PC-9 (cell line): ENCODE results near the gene TBRG4.

Source experiments
- EZH2 ChIP-seq: fragments of 200-600 bp; sonication (generic); IDR thresholded peaks from 2 replicates; pipeline ENCODE4 v1.8.0; 2017; ENCODE audit warnings: antibody characterized with exemption, low read depth
- TF ChIP-seq, protein P1 (sequence below): fragments of 200-600 bp; sonication (generic); conservative IDR thresholded peaks from 2 replicates; pipeline ENCODE4 v1.6.1; 2017; ENCODE audit warnings: mixed run types, antibody characterized with exemption, mild to moderate bottlenecking, moderate library complexity

DNA sequence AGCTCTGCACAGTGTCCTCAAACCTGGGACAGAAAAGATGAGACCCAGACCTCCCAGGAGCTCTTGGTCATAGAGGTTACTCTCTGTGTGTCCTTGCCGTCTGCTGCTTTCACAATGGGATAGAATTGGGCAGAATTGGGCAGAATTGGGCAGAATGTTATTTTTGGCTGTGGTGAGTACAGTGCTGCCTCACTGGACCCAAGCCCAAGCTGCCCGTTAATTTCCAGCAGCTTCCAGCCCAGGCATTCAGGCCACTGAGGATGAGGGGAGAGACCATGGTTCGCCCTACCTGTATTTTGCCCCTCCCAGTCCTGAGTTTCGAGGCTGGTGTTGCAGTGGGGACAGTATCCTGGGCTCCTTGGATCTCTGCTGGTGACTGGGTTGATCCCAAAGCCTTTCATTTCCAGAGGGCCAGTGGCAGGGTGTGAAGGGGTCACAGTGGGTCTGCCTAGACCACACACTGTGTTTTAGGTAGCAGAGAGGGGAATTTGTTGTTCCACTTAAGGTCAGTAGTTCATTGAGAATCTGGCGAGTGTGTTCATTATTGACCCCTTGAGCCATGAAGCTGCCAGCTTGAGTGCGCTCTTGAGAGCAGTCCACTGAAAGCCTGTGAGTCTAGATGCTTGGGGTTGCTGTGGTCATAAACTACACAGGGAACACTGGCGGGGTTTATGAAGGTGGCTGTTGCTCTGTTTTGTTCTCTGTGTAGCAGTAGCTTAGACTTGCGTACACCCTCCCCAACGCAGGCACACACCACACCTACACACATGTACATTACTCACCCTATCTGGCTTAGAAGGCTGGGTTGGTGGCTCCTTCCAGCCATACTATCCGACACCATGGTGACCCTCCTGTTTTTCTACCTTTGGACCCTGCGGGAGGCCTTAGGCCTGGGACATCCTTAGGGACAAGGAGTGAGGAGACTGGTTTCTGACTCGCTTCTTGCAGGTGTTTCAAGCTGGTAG, 46.2 kb downstream of the TBRG4 start:
- TF ChIP-seq, protein P1, sequence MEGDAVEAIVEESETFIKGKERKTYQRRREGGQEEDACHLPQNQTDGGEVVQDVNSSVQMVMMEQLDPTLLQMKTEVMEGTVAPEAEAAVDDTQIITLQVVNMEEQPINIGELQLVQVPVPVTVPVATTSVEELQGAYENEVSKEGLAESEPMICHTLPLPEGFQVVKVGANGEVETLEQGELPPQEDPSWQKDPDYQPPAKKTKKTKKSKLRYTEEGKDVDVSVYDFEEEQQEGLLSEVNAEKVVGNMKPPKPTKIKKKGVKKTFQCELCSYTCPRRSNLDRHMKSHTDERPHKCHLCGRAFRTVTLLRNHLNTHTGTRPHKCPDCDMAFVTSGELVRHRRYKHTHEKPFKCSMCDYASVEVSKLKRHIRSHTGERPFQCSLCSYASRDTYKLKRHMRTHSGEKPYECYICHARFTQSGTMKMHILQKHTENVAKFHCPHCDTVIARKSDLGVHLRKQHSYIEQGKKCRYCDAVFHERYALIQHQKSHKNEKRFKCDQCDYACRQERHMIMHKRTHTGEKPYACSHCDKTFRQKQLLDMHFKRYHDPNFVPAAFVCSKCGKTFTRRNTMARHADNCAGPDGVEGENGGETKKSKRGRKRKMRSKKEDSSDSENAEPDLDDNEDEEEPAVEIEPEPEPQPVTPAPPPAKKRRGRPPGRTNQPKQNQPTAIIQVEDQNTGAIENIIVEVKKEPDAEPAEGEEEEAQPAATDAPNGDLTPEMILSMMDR: no peak
- TF ChIP-seq EZH2: no peak
